CD4-positive, alpha-beta T cell treated with Interferon alpha-2 for 1 hour (primary cell): ENCODE results near the gene LRRC10B.
A peak's percentile ranks its signal among the peaks of the same experiment; 100 is the strongest.

ENCODE experiments used
- DNase-seq, 2 donors: peaks; one replicate each; pipeline ENCODE4 v3.0.0-alpha.2; 2020 to 2022

Gene LRRC10B

GRCh38 chr11:61510166-61510919 is 1.8 kb downstream of the LRRC10B start:
- no peak for DNase-seq

- DNase-seq, result no peak
These were observed 2.4 kb downstream of the LRRC10B start for GRCh38 chr11:61510974-61511373.

GRCh38 chr11:61511383-61511782 is 2.8 kb downstream of the LRRC10B start:
- no peak for DNase-seq

- DNase-seq, result no peak
These were observed 3.9 kb downstream of the LRRC10B start for GRCh38 chr11:61512435-61512834.

- DNase-seq, result no peak
These were observed 4.7 kb downstream of the LRRC10B start for GRCh38 chr11:61513143-61513765.

- no peak for DNase-seq
These were observed 5.7 kb downstream of the LRRC10B start for GRCh38 chr11:61514050-61514917.

- DNase-seq, result no peak
These were observed 7.1 kb downstream of the LRRC10B start for GRCh38 chr11:61515686-61516085.

- DNase-seq, result no peak
These were observed 7.6 kb downstream of the LRRC10B start for GRCh38 chr11:61516191-61516590.

- peak; percentile 31 to 53 for DNase-seq
These were observed 8.4 kb downstream of the LRRC10B start for GRCh38 chr11:61516675-61517572.

GRCh38 chr11:61518032-61518795 is 9.7 kb downstream of the LRRC10B start:
- no peak for DNase-seq

- no peak for DNase-seq
These were observed 14.3 kb downstream of the LRRC10B start for GRCh38 chr11:61522881-61523280.

- no peak for DNase-seq
These were observed 15.9 kb downstream of the LRRC10B start for GRCh38 chr11:61524446-61524845.

GRCh38 chr11:61524963-61525587 is 16.5 kb downstream of the LRRC10B start:
- DNase-seq, result no peak

- DNase-seq, result no peak
These were observed 17.7 kb downstream of the LRRC10B start for GRCh38 chr11:61526229-61526628.

GRCh38 chr11:61526956-61527731 is 18.6 kb downstream of the LRRC10B start:
- DNase-seq, result no peak

GRCh38 chr11:61528114-61528513 is 19.6 kb downstream of the LRRC10B start:
- DNase-seq, result no peak

- no peak for DNase-seq
These were observed 21.1 kb downstream of the LRRC10B start for GRCh38 chr11:61529537-61530225.

- DNase-seq, result no peak
These were observed 22.5 kb downstream of the LRRC10B start for GRCh38 chr11:61531044-61531443.

- peak; percentile 18 to 42 for DNase-seq
These were observed 23.8 kb downstream of the LRRC10B start for GRCh38 chr11:61532134-61533038.
